Hippocampal formation (tissue), 2 donors: ENCODE data around the gene SORT1.
"Not testable (repeated sequence)": the region's sequence is repeated elsewhere in the genome, so short reads cannot be mapped to it uniquely, and the experiment has no call there.

Source experiments
- DNase-seq, 2 donors: peaks; one replicate each; lab custom pipeline; 2025; lab: John Stamatoyannopoulos, UW

SORT1 gene

DNA sequence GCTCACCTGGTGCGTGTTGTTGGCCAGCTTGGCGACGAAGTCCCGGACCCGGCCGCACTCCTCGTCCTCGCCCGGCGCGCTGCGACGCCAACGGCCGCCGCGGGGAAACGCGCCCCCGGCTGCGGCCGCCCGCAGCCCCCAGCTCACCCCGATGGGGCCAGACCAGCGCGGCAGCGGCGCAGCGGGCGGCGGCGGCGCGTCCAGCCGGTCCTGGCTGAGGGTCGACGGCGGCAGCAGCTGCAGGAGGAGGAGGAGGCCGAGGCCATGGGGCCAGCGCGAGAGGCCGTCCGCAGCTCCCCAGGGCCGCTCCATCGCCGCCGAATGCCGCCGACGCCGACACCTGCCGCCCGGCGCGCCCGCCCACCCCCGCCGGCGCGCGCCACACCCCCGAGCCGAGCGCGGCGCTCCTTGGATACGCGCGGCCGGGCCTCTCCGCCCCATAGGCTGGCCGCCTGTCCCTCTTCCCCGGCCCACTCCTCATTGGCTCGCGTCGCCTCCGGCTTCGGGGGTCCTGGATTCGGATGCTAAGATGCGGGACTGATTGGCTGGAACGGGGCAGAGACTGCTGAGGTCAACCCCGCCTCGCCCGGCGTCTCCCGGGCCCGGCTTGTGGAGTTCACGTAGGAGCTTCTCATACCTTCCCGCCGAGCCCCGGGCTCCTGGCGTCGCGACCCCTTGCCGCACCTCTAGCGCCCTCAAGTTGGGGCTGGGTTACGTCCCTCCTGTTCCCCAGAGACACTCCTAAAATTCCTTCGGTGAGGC is at the start of gene SORT1:
TSS of gene SORT1 (minus strand) at position 338 of the 762 bp plus-strand sequence. CDS start at position 312, 26 bp downstream.
- DNase-seq: peak; percentile 95 to 97

GRCh38 chr1:109445949-109446695 is 48.4 kb upstream of the SORT1 start:
- DNase-seq: not testable (repeated sequence)

GRCh38 chr1:109444346-109444745 is 46.6 kb upstream of the SORT1 start:
- DNase-seq: no peak

DNA sequence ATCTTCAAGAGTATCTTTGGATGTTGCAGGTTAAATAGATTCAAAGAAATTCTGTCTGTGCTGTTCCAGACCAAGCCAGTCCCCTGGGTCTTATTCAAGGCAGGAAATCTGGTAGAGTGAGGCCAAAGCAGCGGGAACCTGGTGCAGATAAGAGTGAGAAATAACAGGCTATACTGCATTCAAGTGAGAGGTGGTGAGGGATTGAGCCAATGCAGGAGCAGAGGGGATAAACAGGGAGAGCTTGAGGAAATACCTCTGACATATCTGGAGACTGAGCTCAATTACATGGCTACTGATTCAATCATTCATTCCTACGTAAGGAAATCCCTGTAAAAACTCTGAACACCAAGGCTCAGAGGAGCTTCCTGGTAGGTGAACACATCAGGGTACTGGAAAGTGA is 45.8 kb upstream of the SORT1 start:
- DNase-seq: no peak

DNA sequence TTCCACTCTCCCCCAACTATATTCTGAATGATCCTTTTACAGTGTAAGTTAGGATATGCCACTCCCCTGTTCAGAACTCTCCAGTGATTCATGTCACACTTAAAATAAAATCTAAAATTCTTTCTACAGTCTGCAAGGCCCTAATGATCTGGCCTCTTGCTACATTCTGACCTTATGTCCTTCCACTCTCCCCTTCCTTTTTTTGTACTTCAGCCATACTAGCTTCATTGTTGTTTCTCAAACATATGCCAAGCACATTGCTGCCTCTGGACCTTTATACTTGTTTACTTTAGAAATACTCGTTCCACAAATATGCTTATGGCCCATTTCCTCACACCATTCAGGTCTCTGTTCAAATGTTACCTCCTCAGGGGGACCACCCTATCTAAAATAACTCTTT is 43.4 kb upstream of the SORT1 start:
- no peak for DNase-seq

- no peak for DNase-seq
These were observed 41.1 kb upstream of the SORT1 start for GRCh38 chr1:109438798-109439297.

DNA sequence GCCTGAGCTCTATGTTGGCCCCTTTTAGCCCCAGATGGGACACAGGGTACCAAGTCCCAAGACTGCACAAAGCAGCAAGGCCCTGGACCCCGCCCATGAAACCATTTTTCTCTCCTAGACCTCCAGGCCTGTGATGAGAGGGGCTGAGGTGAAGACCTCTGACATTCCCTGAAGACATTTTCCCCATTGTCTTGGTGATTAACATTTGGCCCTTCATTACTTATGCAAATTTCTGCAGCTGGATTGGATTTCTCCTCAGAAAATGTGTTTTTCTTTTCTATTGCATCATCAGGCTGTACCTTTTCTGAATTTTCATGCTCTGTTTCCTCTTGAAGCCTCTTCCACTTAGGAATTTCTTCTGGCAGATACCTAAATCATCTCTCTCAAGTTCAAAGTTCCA is 36.8 kb upstream of the SORT1 start:
- no peak for DNase-seq

- DNase-seq: no peak
These were observed 35.6 kb upstream of the SORT1 start for GRCh38 chr1:109433322-109433721.

DNA sequence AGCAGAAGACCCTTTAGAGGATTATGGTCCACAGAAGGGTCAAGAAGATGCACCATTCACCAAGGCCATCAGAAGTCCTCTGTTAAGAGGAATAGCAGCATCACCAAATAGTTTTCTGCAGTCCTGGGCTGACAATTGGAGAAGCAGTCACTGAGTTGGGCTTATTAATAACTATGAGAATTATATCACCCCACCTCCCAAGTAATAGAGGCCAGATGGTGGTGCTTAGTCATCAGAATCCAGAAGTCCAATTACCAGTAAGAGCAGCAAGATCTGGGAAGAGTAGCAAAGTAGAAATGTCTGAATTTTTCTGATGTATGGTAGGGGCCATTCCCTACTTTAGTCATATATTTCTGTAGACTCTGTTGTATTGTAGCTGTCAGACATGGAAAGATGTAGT is 34.6 kb upstream of the SORT1 start:
- no peak for DNase-seq

DNA sequence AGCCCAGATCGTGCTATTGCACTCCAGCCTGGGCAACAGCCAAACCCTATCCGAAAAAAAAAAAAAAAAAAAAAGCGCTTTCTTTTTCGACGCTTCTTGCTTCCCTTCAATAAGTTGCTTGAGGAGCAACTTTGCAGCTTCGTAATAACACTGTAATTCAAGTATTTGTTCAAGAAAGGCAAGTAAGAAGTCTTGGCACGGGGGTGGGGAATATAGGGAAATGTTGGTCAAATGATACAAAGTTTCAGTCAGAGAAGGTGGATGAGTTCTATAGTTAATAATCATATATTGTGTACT is 29.4 kb upstream of the SORT1 start:
- DNase-seq: no peak

GRCh38 chr1:109426281-109427170 is 28.8 kb upstream of the SORT1 start, which contains the start of gene PSMA5:
Gene PSMA5 (minus strand): TSS chr1:109426448. CDS start chr1:109426330, 118 bp downstream.
- DNase-seq: peak; percentile 95 to 98

DNA sequence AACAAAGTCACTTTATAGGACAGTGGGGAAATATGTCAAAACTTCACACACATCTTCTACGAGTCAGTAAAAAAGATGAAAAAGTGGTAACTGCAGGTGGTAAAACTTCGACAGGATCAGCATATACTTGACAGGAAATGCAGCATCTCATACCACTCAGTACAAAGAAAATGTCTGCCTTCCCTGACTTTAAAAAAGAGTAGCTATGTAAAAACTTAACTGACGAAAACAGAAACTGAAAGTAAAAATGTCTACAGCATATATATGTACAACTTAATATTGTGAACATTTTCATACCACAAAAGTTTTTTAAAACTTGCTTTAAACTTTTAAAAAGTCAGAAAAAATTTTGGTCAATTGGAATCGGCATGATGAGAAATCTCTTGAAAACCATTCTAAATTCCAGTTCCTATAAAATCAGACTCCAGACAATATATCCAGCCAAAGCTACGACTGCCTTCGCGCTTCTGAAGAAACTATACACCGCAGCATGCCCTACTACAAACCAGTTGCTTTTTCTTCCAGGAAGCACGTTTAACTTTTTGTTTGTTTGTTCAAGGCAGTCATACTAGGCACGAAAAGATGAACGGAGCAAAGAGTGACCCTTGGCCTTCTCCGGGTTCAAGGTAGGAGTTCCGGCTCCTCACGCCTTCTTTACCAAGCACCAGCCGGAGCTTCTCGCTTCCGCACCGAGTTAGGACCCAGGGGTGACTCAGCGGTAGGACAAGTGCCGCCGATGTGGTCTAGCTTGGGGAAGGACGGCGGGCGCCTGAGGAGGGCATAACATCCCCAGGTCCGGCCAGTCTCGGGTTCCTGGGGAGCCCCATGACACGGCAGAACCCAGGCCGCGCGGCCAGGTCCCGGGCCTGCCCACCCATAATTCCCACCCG is 27.9 kb upstream of the SORT1 start:
- no peak for DNase-seq

DNA sequence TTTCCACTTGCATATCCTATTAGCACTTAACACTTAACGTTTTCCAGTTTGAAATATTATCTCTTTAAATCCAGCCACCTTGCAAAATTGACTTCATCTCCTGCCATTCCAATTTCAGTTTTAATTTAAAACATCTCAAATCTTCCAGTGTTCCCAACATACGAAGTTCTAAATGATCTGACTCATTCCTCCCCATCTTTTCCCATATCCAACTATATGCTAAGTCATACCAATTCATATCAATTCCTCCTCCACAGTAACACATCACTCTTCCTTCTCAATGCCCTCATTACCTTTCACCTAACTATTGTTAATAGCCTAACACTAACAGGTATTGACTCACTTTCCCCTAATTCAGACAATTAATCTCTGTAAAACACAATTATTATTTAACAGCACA is 25.8 kb upstream of the SORT1 start:
- DNase-seq: no peak

- no peak for DNase-seq
These were observed 14.8 kb upstream of the SORT1 start for GRCh38 chr1:109412551-109412950.

- DNase-seq: no peak
These were observed 7.1 kb upstream of the SORT1 start for GRCh38 chr1:109404838-109405237.

DNA sequence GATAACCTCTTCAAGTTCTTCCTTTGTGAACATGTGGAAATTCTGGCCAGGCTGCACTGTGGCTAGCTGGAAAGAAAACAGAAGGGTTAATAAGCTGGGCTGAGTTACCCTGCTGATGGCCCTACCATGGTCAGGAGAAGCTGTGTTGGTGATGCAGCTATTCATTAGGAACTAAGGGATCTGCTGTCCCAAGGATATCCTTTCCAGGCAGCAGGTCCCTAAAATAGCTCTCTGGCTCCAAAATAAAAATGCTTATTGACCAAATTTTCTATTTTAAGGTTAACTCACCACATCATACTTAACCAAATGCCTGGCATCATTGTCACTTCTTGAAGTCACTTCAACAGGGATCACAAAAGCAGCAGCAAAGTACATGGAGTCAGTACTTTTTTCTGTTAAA is 4.3 kb upstream of the SORT1 start:
- no peak for DNase-seq

DNA sequence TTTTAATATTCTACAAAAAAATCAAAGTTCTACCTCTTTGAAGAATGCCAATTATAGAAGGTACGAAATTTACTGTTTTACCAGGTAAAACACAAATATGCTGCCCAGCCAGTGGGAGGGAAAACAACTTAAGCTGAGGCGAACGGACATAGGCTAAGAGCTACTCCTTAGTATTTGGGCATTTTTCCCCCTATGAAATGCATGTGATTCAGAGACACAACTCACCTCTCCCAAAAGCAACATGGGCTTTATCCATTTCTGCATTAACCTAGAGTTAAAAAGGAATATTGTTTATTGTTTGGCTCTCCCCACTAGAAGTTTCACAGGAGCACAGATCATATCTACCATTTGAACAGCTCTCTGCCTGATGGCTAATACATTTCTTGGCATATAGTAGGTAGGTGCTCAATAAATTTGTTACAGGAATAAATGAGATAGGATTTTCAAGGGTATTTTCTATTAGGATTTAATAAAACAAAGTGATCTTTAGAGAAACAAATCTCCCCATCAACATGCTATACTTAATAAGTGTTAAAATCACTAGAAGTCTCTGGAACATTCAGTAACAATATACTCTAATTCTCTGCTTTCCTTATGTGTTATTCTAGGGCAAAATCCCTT is 2.4 kb upstream of the SORT1 start:
- DNase-seq: no peak

GRCh38 chr1:109399326-109399957 is 1.7 kb upstream of the SORT1 start:
- peak in 1 of 2 donors; percentile 91 for DNase-seq

DNA sequence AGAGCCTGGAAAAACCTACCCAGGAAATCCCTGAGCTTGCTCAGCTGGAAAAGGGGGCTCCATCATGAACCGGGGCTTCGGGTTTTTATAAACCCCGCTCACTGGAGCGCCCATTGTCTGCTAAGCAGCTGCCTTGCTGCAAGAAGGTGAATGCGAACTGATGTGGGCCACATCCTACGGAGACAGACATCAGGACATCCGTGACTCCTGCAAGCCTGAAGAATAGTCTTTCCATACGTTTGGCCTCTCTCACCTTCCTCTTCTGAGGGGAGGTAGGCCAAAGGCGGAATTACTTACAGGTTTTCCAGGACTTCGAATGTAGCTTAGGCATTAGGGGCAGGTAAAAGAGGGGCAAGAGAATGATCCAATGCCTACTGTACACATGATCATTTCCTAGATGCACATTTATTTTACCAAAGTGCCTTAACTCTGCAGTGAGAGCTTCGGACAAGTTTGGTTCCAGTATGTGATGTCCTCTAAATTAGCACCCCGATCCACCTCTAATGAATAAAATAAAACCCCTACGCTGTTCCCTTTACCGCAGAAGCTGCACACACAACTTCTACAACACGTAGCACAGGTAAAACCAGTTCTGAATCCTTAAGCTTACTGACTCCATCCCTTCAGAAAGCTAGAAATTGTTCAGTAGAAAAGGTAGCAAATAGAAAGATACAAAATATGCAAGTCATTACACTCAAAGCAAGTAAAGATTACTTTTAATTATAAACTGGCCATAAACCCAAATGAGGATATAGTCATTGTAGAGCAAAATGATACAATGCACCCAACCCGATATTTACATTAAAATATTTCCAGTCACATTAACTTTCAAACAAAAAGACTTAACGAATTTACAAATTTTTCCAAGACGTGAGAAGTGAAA is 866 bp upstream of the SORT1 start:
- DNase-seq: no peak
